ENCODE measurements around the gene GPR37L1. TPM values are rescaled to one million over a fixed set of nuclear protein-coding genes. Genes with fewer than 3 reads are reported as not detected.

GPR37L1 gene
- total RNA-seq, 1 donor from 2014 or later = 0.24 TPM

GRCh38 chr1:202078241-202078640, 44.5 kb upstream of the GPR37L1 start:
- Mint-ChIP-seq H3K9me3 (no peaks in the 10 kb centered on the region), H3K27me3 (no peaks in the 10 kb centered on the region), H3K36me3 (no peaks in the 10 kb centered on the region), H3K4me1 (ENCODE audit: unreplicated experiment) (peaks cover 24% of the 10 kb centered on the region), H3K4me3 (no peak overlapping the region), H3K27ac (no peak overlapping the region)
- no peak for DNase-seq (ENCODE audit: extremely low spot score, unreplicated experiment)
- TF ChIP-seq CTCF (conservative IDR thresholded peaks at IDR 0.05) = no peak

GRCh38 chr1:202081992-202082391, 40.7 kb upstream of the GPR37L1 start:
- no peak overlapping the region for H3K4me3 Mint-ChIP-seq
- no peaks in the 10 kb centered on the region for H3K27me3 Mint-ChIP-seq
- H3K9me3 Mint-ChIP-seq = no peaks in the 10 kb centered on the region
- DNase-seq (ENCODE audit: extremely low spot score, unreplicated experiment) = no peak
- H3K27ac Mint-ChIP-seq = peak overlapping the region; percentile 51
- H3K36me3 Mint-ChIP-seq = no peaks in the 10 kb centered on the region
- no peak for TF ChIP-seq CTCF (conservative IDR thresholded peaks at IDR 0.05)
- peaks cover 24% of the 10 kb centered on the region for H3K4me1 Mint-ChIP-seq (ENCODE audit: unreplicated experiment)

GRCh38 chr1:202084791-202085681, 37.7 kb upstream of the GPR37L1 start:
- Mint-ChIP-seq H3K27me3 (no peaks in the 10 kb centered on the region), H3K27ac (peak overlapping the region; percentile 87), H3K9me3 (no peaks in the 10 kb centered on the region), H3K4me1 (ENCODE audit: unreplicated experiment) (peaks cover 33% of the 10 kb centered on the region), H3K4me3 (peak overlapping the region; percentile 62), H3K36me3 (no peaks in the 10 kb centered on the region)
- TF ChIP-seq CTCF (conservative IDR thresholded peaks at IDR 0.05) = no peak
- no peak for DNase-seq (ENCODE audit: extremely low spot score, unreplicated experiment)

- no peaks in the 10 kb centered on the region for H3K9me3 Mint-ChIP-seq
- H3K27ac Mint-ChIP-seq = peak overlapping the region; percentile 87
- H3K4me3 Mint-ChIP-seq = peak overlapping the region; percentile 42
- no peaks in the 10 kb centered on the region for H3K27me3 Mint-ChIP-seq
- no peaks in the 10 kb centered on the region for H3K36me3 Mint-ChIP-seq
- TF ChIP-seq CTCF (conservative IDR thresholded peaks at IDR 0.05) = no peak
- DNase-seq (ENCODE audit: extremely low spot score, unreplicated experiment) = no peak
- peaks cover 33% of the 10 kb centered on the region for H3K4me1 Mint-ChIP-seq (ENCODE audit: unreplicated experiment)
These were observed 36.9 kb upstream of the GPR37L1 start for GRCh38 chr1:202085682-202086373.

- DNase-seq (ENCODE audit: extremely low spot score, unreplicated experiment) = no peak
- no peaks in the 10 kb centered on the region for H3K27me3 Mint-ChIP-seq
- peak overlapping the region; percentile 87 for H3K27ac Mint-ChIP-seq
- H3K4me1 Mint-ChIP-seq (ENCODE audit: unreplicated experiment) = peaks cover 33% of the 10 kb centered on the region
- TF ChIP-seq CTCF (conservative IDR thresholded peaks at IDR 0.05) = no peak
- peak overlapping the region; percentile 42 for H3K4me3 Mint-ChIP-seq
- no peaks in the 10 kb centered on the region for H3K36me3 Mint-ChIP-seq
- H3K9me3 Mint-ChIP-seq = no peaks in the 10 kb centered on the region
These were observed 36.0 kb upstream of the GPR37L1 start for GRCh38 chr1:202086579-202087350.

Data from type B pancreatic cell (in vitro differentiated cells).